ENCODE data around the gene PFDN1. TPM values are rescaled to one million over a fixed set of nuclear protein-coding genes. Genes with fewer than 3 reads are reported as not detected.

Gene PFDN1
- total and polyA plus RNA-seq, 10 donors: 38.0 to 82.1 (median 61.6) TPM

GRCh38 chr5:140324617-140325241 is 21.8 kb upstream of the PFDN1 start:
- no peak for TF ChIP-seq CTCF (IDR thresholded peaks at IDR 0.05 in 8 of 11, conservative IDR thresholded peaks at IDR 0.05 in 3 of 11)
- no peak for TF ChIP-seq POLR2AphosphoS5 (IDR thresholded peaks at IDR 0.05)
- TF ChIP-seq POLR2A (IDR thresholded peaks at IDR 0.05): no peak
- intact Hi-C loops (cut with DNase I; ENCODE audit: low total_unique reads): no loop called here
- Histone ChIP-seq H3K36me3 (no peaks in the 10 kb centered on the region), H3K9me3 (no peaks in the 10 kb centered on the region), H3K27ac (peak overlapping the region in 5 of 8 donors; percentile 19 to 79 (median 74)), H3K4me1 (peaks cover 7 to 68% (median 35%) of the 10 kb centered on the region in 6 donors), H3K4me3 (no peak overlapping the region), H3K27me3 (replicated peaks in 1 of 7) (no peaks in the 10 kb centered on the region)
- no peak for DNase-seq
- 20 to 63% (median 37%) methylated on average over 1 of the region's 1 CpG for WGBS, 5 donors

- 69 to 94% (median 84%) methylated on average over 5 of the region's 5 CpGs for WGBS, 5 donors
- Histone ChIP-seq H3K4me1 (peaks cover 7 to 69% (median 36%) of the 10 kb centered on the region in 6 donors), H3K36me3 (no peaks in the 10 kb centered on the region), H3K9me3 (no peaks in the 10 kb centered on the region), H3K27ac (peak overlapping the region in 5 of 8 donors; percentile 19 to 79 (median 74)), H3K27me3 (replicated peaks in 1 of 7) (no peaks in the 10 kb centered on the region), H3K4me3 (no peak overlapping the region)
- TF ChIP-seq CTCF (IDR thresholded peaks at IDR 0.05 in 8 of 11, conservative IDR thresholded peaks at IDR 0.05 in 3 of 11) (no peak), POLR2AphosphoS5 (IDR thresholded peaks at IDR 0.05) (no peak), POLR2A (IDR thresholded peaks at IDR 0.05) (no peak)
- no peak for DNase-seq
- intact Hi-C loops (cut with DNase I; ENCODE audit: low total_unique reads): no loop called here
These were observed 21.2 kb upstream of the PFDN1 start for GRCh38 chr5:140324041-140324600.

GRCh38 chr5:140322751-140323731 is 20.1 kb upstream of the PFDN1 start:
- Histone ChIP-seq H3K4me1 (peaks cover 7 to 63% (median 34%) of the 10 kb centered on the region in 6 donors), H3K27ac (peak overlapping the region in 7 of 8 donors; percentile 26 to 79 (median 68)), H3K4me3 (no peak overlapping the region), H3K27me3 (replicated peaks in 1 of 7) (no peaks in the 10 kb centered on the region), H3K36me3 (no peaks in the 10 kb centered on the region), H3K9me3 (no peaks in the 10 kb centered on the region)
- no peak for TF ChIP-seq CTCF (IDR thresholded peaks at IDR 0.05 in 8 of 11, conservative IDR thresholded peaks at IDR 0.05 in 3 of 11)
- peak; percentile 17 to 32 (median 22) for TF ChIP-seq POLR2AphosphoS5 (IDR thresholded peaks at IDR 0.05)
- no peak for TF ChIP-seq POLR2A (IDR thresholded peaks at IDR 0.05)
- WGBS, 5 donors: 69 to 73% (median 70%) methylated on average over 7 to 9 of the region's 9 CpGs
- no peak for DNase-seq
- intact Hi-C loops (cut with DNase I; ENCODE audit: low total_unique reads): no loop called here

Data from spleen (tissue), 11 donors.